ENCODE measurements around the gene NCOA1. TPM values are rescaled to one million over a fixed set of nuclear protein-coding genes. Genes with fewer than 3 reads are reported as not detected.

NCOA1 gene
- total and polyA plus RNA-seq, 4 donors = 6.5 to 26.6 (median 16.3) TPM

DNA sequence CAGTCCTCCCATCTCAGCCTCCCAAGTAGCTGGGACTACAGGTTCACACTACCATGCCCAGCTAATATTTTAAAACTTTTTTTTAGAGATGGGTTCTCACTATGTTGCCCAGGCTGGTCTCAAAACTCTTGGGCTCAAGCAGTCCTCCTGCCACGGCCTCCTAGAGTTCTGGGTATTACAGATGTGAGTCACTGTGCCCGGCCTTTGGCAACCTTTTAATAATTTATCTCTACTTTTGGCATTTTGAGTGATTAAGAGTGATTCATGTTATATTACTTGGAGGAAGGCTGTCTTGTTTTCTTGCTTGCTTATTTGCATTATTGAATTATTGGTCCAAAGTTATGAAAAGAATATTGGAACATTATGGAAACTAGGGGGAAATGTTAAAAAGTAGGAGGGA is 24.3 kb downstream of the NCOA1 start (continued):
- TF ChIP-seq, protein P1, sequence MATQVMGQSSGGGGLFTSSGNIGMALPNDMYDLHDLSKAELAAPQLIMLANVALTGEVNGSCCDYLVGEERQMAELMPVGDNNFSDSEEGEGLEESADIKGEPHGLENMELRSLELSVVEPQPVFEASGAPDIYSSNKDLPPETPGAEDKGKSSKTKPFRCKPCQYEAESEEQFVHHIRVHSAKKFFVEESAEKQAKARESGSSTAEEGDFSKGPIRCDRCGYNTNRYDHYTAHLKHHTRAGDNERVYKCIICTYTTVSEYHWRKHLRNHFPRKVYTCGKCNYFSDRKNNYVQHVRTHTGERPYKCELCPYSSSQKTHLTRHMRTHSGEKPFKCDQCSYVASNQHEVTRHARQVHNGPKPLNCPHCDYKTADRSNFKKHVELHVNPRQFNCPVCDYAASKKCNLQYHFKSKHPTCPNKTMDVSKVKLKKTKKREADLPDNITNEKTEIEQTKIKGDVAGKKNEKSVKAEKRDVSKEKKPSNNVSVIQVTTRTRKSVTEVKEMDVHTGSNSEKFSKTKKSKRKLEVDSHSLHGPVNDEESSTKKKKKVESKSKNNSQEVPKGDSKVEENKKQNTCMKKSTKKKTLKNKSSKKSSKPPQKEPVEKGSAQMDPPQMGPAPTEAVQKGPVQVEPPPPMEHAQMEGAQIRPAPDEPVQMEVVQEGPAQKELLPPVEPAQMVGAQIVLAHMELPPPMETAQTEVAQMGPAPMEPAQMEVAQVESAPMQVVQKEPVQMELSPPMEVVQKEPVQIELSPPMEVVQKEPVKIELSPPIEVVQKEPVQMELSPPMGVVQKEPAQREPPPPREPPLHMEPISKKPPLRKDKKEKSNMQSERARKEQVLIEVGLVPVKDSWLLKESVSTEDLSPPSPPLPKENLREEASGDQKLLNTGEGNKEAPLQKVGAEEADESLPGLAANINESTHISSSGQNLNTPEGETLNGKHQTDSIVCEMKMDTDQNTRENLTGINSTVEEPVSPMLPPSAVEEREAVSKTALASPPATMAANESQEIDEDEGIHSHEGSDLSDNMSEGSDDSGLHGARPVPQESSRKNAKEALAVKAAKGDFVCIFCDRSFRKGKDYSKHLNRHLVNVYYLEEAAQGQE (IDR thresholded peaks at IDR 0.05) = no peak
- TF ChIP-seq RAD21 (IDR thresholded peaks at IDR 0.05) (no peak), GABPA (IDR thresholded peaks at IDR 0.05 in 1 of 2, conservative IDR thresholded peaks at IDR 0.05 in 1 of 2) (no peak), FOXA2 (IDR thresholded peaks at IDR 0.05) (no peak)
- TF ChIP-seq, protein P2, sequence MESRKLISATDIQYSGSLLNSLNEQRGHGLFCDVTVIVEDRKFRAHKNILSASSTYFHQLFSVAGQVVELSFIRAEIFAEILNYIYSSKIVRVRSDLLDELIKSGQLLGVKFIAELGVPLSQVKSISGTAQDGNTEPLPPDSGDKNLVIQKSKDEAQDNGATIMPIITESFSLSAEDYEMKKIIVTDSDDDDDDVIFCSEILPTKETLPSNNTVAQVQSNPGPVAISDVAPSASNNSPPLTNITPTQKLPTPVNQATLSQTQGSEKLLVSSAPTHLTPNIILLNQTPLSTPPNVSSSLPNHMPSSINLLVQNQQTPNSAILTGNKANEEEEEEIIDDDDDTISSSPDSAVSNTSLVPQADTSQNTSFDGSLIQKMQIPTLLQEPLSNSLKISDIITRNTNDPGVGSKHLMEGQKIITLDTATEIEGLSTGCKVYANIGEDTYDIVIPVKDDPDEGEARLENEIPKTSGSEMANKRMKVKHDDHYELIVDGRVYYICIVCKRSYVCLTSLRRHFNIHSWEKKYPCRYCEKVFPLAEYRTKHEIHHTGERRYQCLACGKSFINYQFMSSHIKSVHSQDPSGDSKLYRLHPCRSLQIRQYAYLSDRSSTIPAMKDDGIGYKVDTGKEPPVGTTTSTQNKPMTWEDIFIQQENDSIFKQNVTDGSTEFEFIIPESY (IDR thresholded peaks at IDR 0.05) = no peak

DNA sequence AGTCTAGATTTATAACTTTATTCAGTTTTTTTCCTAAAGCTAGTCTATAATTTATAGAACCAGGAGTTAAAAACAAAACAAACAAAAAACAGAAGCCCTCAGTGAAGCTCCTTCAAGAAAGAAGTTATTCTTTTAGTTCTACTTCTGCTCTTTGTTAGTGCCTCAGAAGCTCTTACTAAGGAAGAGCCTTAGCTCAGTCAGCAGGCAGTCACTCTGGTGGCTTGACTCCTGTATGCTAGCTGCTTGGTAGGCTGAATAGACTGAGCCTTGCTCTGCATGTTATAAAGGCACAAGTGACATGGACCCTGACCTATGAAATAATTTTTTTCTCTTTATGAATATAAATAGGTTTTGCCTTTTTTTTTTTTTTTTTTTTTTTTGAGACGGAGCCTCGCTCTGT is 24.8 kb downstream of the NCOA1 start:
- DNase-seq (ENCODE audit: low spot score) = no peak
- Histone ChIP-seq H3K9ac (ENCODE audit: low read depth in 1 of 2, low read length in 2 of 2) (no peak overlapping the region), H3K27ac (ENCODE audit: low read depth in 1 of 2, low read length in 2 of 2) (no peak overlapping the region), H3K4me1 (ENCODE audit: control insufficient read depth in 4 of 4, insufficient read depth in 4 of 4, low read length in 3 of 4) (peaks cover 2 to 16% (median 6%) of the 10 kb centered on the region in 4 donors), H3K9me3 (ENCODE audit: control insufficient read depth in 4 of 4, low read length in 3 of 4) (no peaks in the 10 kb centered on the region), H3K4me3 (ENCODE audit: low read depth in 1 of 3, low read length in 3 of 3) (no peak overlapping the region), H3K36me3 (ENCODE audit: control insufficient read depth in 4 of 4, insufficient read depth in 3 of 4, low read depth in 1 of 4, low read length in 3 of 4) (no peaks in the 10 kb centered on the region), H3K27me3 (ENCODE audit: control insufficient read depth in 4 of 4, insufficient read depth in 4 of 4, low read length in 3 of 4) (no peaks in the 10 kb centered on the region)
- WGBS = 83% methylated on average over 2 of the region's 2 CpGs
- TF ChIP-seq FOXA1 (IDR thresholded peaks at IDR 0.05) (no peak), YY1 (IDR thresholded peaks at IDR 0.05) (no peak), JUND (IDR thresholded peaks at IDR 0.05) (no peak), TAF1 (conservative IDR thresholded peaks at IDR 0.05) (no peak), NR2F2 (IDR thresholded peaks at IDR 0.05) (no peak), SP1 (IDR thresholded peaks at IDR 0.05) (no peak), FOXA2 (IDR thresholded peaks at IDR 0.05) (no peak), RXRA (IDR thresholded peaks at IDR 0.05) (no peak), EGR1 (IDR thresholded peaks at IDR 0.05; ENCODE audit: low read depth in 2 of 2) (no peak), HNF4A (conservative IDR thresholded peaks at IDR 0.05) (no peak), HNF4G (IDR thresholded peaks at IDR 0.05) (no peak)
- TF ChIP-seq, protein P3, sequence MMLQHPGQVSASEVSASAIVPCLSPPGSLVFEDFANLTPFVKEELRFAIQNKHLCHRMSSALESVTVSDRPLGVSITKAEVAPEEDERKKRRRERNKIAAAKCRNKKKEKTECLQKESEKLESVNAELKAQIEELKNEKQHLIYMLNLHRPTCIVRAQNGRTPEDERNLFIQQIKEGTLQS (IDR thresholded peaks at IDR 0.05) = no peak
- TF ChIP-seq, protein P4, sequence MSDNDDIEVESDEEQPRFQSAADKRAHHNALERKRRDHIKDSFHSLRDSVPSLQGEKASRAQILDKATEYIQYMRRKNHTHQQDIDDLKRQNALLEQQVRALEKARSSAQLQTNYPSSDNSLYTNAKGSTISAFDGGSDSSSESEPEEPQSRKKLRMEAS (IDR thresholded peaks at IDR 0.05) = no peak
- TF ChIP-seq, protein P1 (IDR thresholded peaks at IDR 0.05) = no peak
- TF ChIP-seq, protein P2 (IDR thresholded peaks at IDR 0.05) = no peak
- TF ChIP-seq, protein P5, sequence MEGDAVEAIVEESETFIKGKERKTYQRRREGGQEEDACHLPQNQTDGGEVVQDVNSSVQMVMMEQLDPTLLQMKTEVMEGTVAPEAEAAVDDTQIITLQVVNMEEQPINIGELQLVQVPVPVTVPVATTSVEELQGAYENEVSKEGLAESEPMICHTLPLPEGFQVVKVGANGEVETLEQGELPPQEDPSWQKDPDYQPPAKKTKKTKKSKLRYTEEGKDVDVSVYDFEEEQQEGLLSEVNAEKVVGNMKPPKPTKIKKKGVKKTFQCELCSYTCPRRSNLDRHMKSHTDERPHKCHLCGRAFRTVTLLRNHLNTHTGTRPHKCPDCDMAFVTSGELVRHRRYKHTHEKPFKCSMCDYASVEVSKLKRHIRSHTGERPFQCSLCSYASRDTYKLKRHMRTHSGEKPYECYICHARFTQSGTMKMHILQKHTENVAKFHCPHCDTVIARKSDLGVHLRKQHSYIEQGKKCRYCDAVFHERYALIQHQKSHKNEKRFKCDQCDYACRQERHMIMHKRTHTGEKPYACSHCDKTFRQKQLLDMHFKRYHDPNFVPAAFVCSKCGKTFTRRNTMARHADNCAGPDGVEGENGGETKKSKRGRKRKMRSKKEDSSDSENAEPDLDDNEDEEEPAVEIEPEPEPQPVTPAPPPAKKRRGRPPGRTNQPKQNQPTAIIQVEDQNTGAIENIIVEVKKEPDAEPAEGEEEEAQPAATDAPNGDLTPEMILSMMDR (IDR thresholded peaks at IDR 0.05; ENCODE audit: low read depth, low read length, missing input control) = no peak

Data from liver (tissue), 9 donors.